Neutrophil (primary cell): Measurements from ENCODE around the gene ANKRD50.

Source experiments
- H3K27ac ChIP-seq: fragments of 200-600 bp; sonication (generic); 2 replicates; pipeline ENCODE4 v1.5.1; 2016; ENCODE audit warnings: mild to moderate bottlenecking, moderate library complexity
- H3K27me3 ChIP-seq: fragments of 200-600 bp; sonication (generic); 2 replicates; pipeline ENCODE4 v1.6.0; 2016; ENCODE audit warnings: mild to moderate bottlenecking
- H3K36me3 ChIP-seq: fragments of 200-600 bp; sonication (generic); 2 replicates; pipeline ENCODE4 v1.5.1; 2017
- H3K4me1 ChIP-seq, 2 experiments: fragments of 200-600 bp in 1 of 2; sonication (generic) in 1 of 2; 1 replicate in 1 of 2; 2 replicates in 1 of 2; pipeline versions ENCODE4 v1.5.1 to v1.6.1; 2013 to 2016; ENCODE audit warnings: low read depth in 1 of 2, low read length in 1 of 2, mild to moderate bottlenecking in 1 of 2, moderate library complexity in 1 of 2; ENCODE audit not compliant: control insufficient read depth in 1 of 2, insufficient read depth in 1 of 2
- H3K4me3 ChIP-seq, 2 experiments: fragments of 200-600 bp in 1 of 2; sonication (generic) in 1 of 2; 1 replicate in 1 of 2; 2 replicates in 1 of 2; pipeline ENCODE4 v1.5.1; 2013 to 2016; ENCODE audit warnings: low read depth in 1 of 2, low read length in 1 of 2, mild to moderate bottlenecking in 1 of 2, moderate library complexity in 1 of 2
- H3K9me3 ChIP-seq: fragments of 200-600 bp; sonication (generic); 2 replicates; pipeline ENCODE4 v1.5.1; 2016
- CTCF ChIP-seq: fragments of 200-600 bp; sonication (generic); IDR thresholded peaks from 2 replicates; pipeline ENCODE4 v1.5.1; 2016; ENCODE audit warnings: antibody characterized with exemption

Gene ANKRD50

GRCh38 chr4:124633285-124633941 is 79.1 kb downstream of the ANKRD50 start:
- no peak overlapping the region for H3K4me3 ChIP-seq
- H3K9me3 ChIP-seq: no peaks in the 10 kb centered on the region
- no peak for TF ChIP-seq CTCF
- no peaks in the 10 kb centered on the region for H3K4me1 ChIP-seq
- no peaks in the 10 kb centered on the region for H3K27me3 ChIP-seq
- H3K27ac ChIP-seq: no peak overlapping the region
- H3K36me3 ChIP-seq: no peaks in the 10 kb centered on the region

- no peak overlapping the region for H3K4me3 ChIP-seq
- TF ChIP-seq CTCF: no peak
- H3K36me3 ChIP-seq: no peaks in the 10 kb centered on the region
- H3K27ac ChIP-seq: no peak overlapping the region
- no peaks in the 10 kb centered on the region for H3K4me1 ChIP-seq
- no peaks in the 10 kb centered on the region for H3K9me3 ChIP-seq
- H3K27me3 ChIP-seq: no peaks in the 10 kb centered on the region
Measured at GRCh38 chr4:124632439-124632838, 80.1 kb downstream of the ANKRD50 start.

DNA sequence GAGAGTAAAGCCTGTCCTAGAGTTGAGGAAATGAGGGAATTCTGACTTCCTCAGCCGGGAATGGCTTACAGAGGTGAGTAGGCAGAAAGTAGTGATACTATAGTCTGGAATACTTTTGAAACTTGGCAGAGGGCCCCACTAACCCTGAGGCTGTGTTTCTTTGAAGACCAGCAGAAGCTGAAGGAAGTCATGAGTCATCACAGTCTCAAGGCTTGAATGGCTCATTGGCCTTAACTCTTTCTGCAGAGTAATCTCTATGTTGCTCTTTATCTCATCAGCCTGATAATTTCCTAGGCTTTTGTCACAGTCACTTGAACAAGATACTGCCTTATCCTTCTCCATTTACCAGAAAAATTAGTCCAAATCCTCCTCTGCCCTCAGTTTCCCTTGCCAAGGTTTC is 80.8 kb downstream of the ANKRD50 start:
- Histone ChIP-seq H3K27me3 (no peaks in the 10 kb centered on the region), H3K9me3 (no peaks in the 10 kb centered on the region), H3K4me3 (no peak overlapping the region), H3K36me3 (no peaks in the 10 kb centered on the region), H3K27ac (no peak overlapping the region), H3K4me1 (no peaks in the 10 kb centered on the region)
- TF ChIP-seq CTCF: no peak

- Histone ChIP-seq H3K9me3 (no peaks in the 10 kb centered on the region), H3K4me3 (no peak overlapping the region), H3K36me3 (no peaks in the 10 kb centered on the region), H3K27me3 (no peaks in the 10 kb centered on the region), H3K4me1 (no peaks in the 10 kb centered on the region), H3K27ac (no peak overlapping the region)
- no peak for TF ChIP-seq CTCF
Measured at GRCh38 chr4:124629681-124630080, 82.9 kb downstream of the ANKRD50 start.
